ENCODE measurements around the gene PALB2. TPM values are rescaled to one million over a fixed set of nuclear protein-coding genes. Genes with fewer than 3 reads are reported as not detected.
A peak's percentile ranks its signal among the peaks of the same experiment; 100 is the strongest.

PALB2 gene
- total and polyA plus RNA-seq, 9 of the 15 experiments (the other 6 are each of a cell fraction or from before 2014, with no cell fraction given): 7.0 to 25.8 (median 15.2) TPM

DNA sequence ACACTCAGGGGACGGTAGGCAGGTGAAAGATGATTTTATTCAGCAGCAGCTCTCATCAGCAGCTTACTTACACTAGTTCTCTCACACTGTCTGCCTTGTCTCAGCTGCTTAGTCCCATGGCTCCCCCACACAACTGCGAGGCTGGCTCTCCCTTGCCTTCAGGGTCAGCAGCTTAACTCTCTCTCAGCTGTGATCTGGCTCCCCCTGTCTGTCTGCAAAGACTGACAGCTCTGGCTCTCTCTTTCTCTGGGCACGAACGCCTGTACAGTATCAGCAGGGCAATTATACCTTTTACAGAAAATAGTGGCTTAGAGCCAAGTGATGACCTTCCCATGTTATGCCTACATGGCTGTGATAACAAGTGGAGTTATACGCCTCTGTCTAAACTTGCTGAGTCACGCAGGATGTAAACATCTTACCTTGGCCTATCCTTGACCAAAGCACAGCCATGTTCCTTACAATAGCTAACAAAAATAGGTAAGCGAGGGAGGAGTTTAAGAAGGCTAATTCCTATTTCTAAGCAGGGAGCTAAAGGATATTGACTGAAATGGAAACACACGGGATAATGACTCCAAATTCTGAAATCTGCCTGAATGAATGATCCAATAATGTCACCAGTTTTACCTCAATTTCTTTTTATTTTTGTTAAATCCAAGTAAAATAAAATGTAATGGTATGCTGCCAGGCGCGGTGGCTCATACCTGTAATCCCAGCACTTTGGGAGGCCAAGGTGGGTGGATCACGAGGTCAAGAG, 43.9 kb downstream of the PALB2 start (continued):
- TF ChIP-seq HMGN3 (IDR thresholded peaks at IDR 0.05; ENCODE audit: borderline replicate concordance, extremely low read depth, insufficient read length, low read depth, low read length) (no peak), GATAD2A (IDR thresholded peaks at IDR 0.05) (peak; percentile 100), ZNF695 (CRISPR knock-in tag; IDR thresholded peaks at IDR 0.05) (0 out of 2 replicates have a peak, but pooled peaks have one; percentile 79), ZNF57 (CRISPR knock-in tag; IDR thresholded peaks at IDR 0.05) (peak; percentile 93), SAFB2 (IDR thresholded peaks at IDR 0.05; ENCODE audit: borderline replicate concordance, low read depth, low read length, severe bottlenecking) (no peak), KLF16 (IDR thresholded peaks at IDR 0.05) (0 out of 2 replicates have a peak, but pooled peaks have one; percentile 47), PHF20 (IDR thresholded peaks at IDR 0.05; ENCODE audit: partially characterized antibody) (no peak), HIVEP1 (CRISPR knock-in tag; IDR thresholded peaks at IDR 0.05) (peak; percentile 98), L3MBTL2 (IDR thresholded peaks at IDR 0.05) (peak; percentile 58; the same call in 1 of the 2 replicates), ZNF253 (CRISPR knock-in tag; conservative IDR thresholded peaks at IDR 0.05) (0 out of 2 replicates have a peak, but pooled peaks have one; percentile 74), ZNF551 (CRISPR knock-in tag; IDR thresholded peaks at IDR 0.05) (peak; percentile 88), ZNF165 (CRISPR knock-in tag; IDR thresholded peaks at IDR 0.05; ENCODE audit: borderline replicate concordance) (peak; percentile 98), TAF15 (IDR thresholded peaks at IDR 0.05; ENCODE audit: low read depth, low read length) (no peak), BRCA1 (IDR thresholded peaks at IDR 0.05) (no peak), BRCA1 (CRISPR knock-in tag; IDR thresholded peaks at IDR 0.05) (no peak), ZNF668 (CRISPR knock-in tag; IDR thresholded peaks at IDR 0.05) (peak; percentile 99), ZNF584 (CRISPR knock-in tag; IDR thresholded peaks at IDR 0.05; ENCODE audit: low read depth) (peak; percentile 100), ZNF79 (CRISPR knock-in tag; IDR thresholded peaks at IDR 0.05; ENCODE audit: low read depth) (peak; percentile 98), DDX20 (tag; IDR thresholded peaks at IDR 0.05; ENCODE audit: low read depth) (peak; percentile 99)
- TF ChIP-seq, protein P1, sequence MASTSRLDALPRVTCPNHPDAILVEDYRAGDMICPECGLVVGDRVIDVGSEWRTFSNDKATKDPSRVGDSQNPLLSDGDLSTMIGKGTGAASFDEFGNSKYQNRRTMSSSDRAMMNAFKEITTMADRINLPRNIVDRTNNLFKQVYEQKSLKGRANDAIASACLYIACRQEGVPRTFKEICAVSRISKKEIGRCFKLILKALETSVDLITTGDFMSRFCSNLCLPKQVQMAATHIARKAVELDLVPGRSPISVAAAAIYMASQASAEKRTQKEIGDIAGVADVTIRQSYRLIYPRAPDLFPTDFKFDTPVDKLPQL (IDR thresholded peaks at IDR 0.05; ENCODE audit: extremely low read depth, insufficient read length): no peak
- TF ChIP-seq, protein P2, sequence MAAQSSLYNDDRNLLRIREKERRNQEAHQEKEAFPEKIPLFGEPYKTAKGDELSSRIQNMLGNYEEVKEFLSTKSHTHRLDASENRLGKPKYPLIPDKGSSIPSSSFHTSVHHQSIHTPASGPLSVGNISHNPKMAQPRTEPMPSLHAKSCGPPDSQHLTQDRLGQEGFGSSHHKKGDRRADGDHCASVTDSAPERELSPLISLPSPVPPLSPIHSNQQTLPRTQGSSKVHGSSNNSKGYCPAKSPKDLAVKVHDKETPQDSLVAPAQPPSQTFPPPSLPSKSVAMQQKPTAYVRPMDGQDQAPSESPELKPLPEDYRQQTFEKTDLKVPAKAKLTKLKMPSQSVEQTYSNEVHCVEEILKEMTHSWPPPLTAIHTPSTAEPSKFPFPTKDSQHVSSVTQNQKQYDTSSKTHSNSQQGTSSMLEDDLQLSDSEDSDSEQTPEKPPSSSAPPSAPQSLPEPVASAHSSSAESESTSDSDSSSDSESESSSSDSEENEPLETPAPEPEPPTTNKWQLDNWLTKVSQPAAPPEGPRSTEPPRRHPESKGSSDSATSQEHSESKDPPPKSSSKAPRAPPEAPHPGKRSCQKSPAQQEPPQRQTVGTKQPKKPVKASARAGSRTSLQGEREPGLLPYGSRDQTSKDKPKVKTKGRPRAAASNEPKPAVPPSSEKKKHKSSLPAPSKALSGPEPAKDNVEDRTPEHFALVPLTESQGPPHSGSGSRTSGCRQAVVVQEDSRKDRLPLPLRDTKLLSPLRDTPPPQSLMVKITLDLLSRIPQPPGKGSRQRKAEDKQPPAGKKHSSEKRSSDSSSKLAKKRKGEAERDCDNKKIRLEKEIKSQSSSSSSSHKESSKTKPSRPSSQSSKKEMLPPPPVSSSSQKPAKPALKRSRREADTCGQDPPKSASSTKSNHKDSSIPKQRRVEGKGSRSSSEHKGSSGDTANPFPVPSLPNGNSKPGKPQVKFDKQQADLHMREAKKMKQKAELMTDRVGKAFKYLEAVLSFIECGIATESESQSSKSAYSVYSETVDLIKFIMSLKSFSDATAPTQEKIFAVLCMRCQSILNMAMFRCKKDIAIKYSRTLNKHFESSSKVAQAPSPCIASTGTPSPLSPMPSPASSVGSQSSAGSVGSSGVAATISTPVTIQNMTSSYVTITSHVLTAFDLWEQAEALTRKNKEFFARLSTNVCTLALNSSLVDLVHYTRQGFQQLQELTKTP (IDR thresholded peaks at IDR 0.05; ENCODE audit: low read depth in 1 of 2, partially characterized antibody in 2 of 2): peak; percentile 70 to 76
- TF ChIP-seq, protein P3, sequence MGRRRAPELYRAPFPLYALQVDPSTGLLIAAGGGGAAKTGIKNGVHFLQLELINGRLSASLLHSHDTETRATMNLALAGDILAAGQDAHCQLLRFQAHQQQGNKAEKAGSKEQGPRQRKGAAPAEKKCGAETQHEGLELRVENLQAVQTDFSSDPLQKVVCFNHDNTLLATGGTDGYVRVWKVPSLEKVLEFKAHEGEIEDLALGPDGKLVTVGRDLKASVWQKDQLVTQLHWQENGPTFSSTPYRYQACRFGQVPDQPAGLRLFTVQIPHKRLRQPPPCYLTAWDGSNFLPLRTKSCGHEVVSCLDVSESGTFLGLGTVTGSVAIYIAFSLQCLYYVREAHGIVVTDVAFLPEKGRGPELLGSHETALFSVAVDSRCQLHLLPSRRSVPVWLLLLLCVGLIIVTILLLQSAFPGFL (CRISPR knock-in tag; IDR thresholded peaks at IDR 0.05): 0 out of 2 replicates have a peak, but pooled peaks have one; percentile 50
- TF ChIP-seq, protein P4, sequence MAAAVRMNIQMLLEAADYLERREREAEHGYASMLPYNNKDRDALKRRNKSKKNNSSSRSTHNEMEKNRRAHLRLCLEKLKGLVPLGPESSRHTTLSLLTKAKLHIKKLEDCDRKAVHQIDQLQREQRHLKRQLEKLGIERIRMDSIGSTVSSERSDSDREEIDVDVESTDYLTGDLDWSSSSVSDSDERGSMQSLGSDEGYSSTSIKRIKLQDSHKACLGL (CRISPR knock-in tag; IDR thresholded peaks at IDR 0.05; ENCODE audit: borderline replicate concordance, poor library complexity, severe bottlenecking): peak; percentile 87

All from K562 (cell line).